B cell (primary cell): ENCODE measurements around the gene L3MBTL3. TPM values are rescaled to one million over a fixed set of nuclear protein-coding genes. Genes with fewer than 3 reads are reported as not detected.

Experiments used
- ATAC-seq: fragments of 200-7000 bp; cut with Tn5 transposase; one replicate; pipeline ENCODE4 v1.10.0; 2021; ENCODE audit warnings: low read depth, mild to moderate bottlenecking, moderate number of reproducible peaks, moderate library complexity
- CTCF ChIA-PET: fragments of 350-600 bp; sonication (Branson Sonifier 250); formaldehyde crosslinking; loops from one replicate; lab custom pipeline; 2021; ENCODE audit warnings: antibody characterized with exemption, inconsistent platforms; lab: Charles Lee
- POLR2A ChIA-PET: fragments of 350-600 bp; sonication (Branson Sonifier 250); formaldehyde crosslinking; loops from one replicate; lab custom pipeline; 2021; ENCODE audit warnings: antibody characterized with exemption; lab: Charles Lee
- DNase-seq: peaks from one replicate; pipeline ENCODE4 v3.0.0; 2013
- H2AFZ ChIP-seq: 2 replicates; pipeline ENCODE4 v1.6.1; 2012; ENCODE audit warnings: mild to moderate bottlenecking, low read depth, low read length; ENCODE audit not compliant: insufficient read depth, poor library complexity, severe bottlenecking
- H3K27ac ChIP-seq, 2 donors: 1 replicate in 1 of 2; 2 replicates in 1 of 2; pipeline ENCODE4 v1.5.1; 2012 to 2013; ENCODE audit warnings: low read length in 2 of 2, mild to moderate bottlenecking in 2 of 2, moderate library complexity in 1 of 2
- H3K27me3 ChIP-seq, 4 experiments: fragments of 200-600 bp in 1 of 4; sonication (generic) in 1 of 4; replicated peaks in 1 of 4; 1 replicate in 2 of 4; 2 replicates in 2 of 4; pipeline versions ENCODE4 v1.6.1 to v1.7.0; 2013 to 2016; ENCODE audit warnings: low read length in 3 of 4, mild to moderate bottlenecking in 2 of 4, mixed read lengths in 1 of 4, moderate library complexity in 1 of 4; ENCODE audit not compliant: insufficient read depth in 4 of 4, control insufficient read depth in 3 of 4; ENCODE audit errors: control extremely low read depth in 1 of 4
- H3K36me3 ChIP-seq, 2 experiments: replicated peaks in 1 of 2; 1 replicate in 1 of 2; 2 replicates in 1 of 2; pipeline versions ENCODE4 v1.6.1 to v1.7.1; 2013; ENCODE audit warnings: low read length in 1 of 2; ENCODE audit not compliant: insufficient read depth in 2 of 2, control insufficient read depth in 1 of 2; ENCODE audit errors: control extremely low read depth in 1 of 2, extremely low read depth in 1 of 2
- H3K4me1 ChIP-seq, 2 donors: fragments of 200-600 bp in 1 of 2; sonication (generic) in 1 of 2; 1 replicate in 1 of 2; 2 replicates in 1 of 2; pipeline versions ENCODE4 v1.5.1 to v1.6.1; 2013 to 2017; ENCODE audit warnings: low read length in 2 of 2; ENCODE audit not compliant: control insufficient read depth in 2 of 2, insufficient read depth in 2 of 2
- H3K4me2 ChIP-seq: replicated peaks from 2 replicates; pipeline ENCODE3; 2012; ENCODE audit warnings: mild to moderate bottlenecking, low read depth, low read length; ENCODE audit not compliant: poor library complexity, severe bottlenecking
- H3K4me3 ChIP-seq, 5 experiments: fragments of 200-600 bp in 1 of 5; sonication (generic) in 1 of 5; 1 replicate in 3 of 5; 2 replicates in 2 of 5; pipeline versions ENCODE4 v1.5.1 to v1.7.0; 2011 to 2016; ENCODE audit warnings: low read length in 4 of 5, mild to moderate bottlenecking in 4 of 5, low read depth in 2 of 5, control low read depth in 1 of 5, moderate library complexity in 1 of 5; ENCODE audit not compliant: insufficient read depth in 1 of 5; ENCODE audit errors: control extremely low read depth in 1 of 5, extremely low read depth in 1 of 5
- H3K79me2 ChIP-seq: fragments of 200-600 bp; sonication (generic); one replicate; pipeline ENCODE4 v1.6.0; 2016; ENCODE audit warnings: low read length; ENCODE audit not compliant: control insufficient read depth, insufficient read depth
- H3K9ac ChIP-seq: fragments of 200-600 bp; sonication (generic); 2 replicates; pipeline ENCODE4 v1.6.1; 2017; ENCODE audit warnings: mild to moderate bottlenecking, low read length, moderate library complexity
- H3K9me3 ChIP-seq, 3 donors: one replicate each; pipeline versions ENCODE4 v1.6.1 to v1.7.1; 2013; ENCODE audit warnings: low read length in 2 of 3; ENCODE audit not compliant: control insufficient read depth in 2 of 3, insufficient read depth in 1 of 3; ENCODE audit errors: control extremely low read depth in 1 of 3
- H4K20me1 ChIP-seq: 2 replicates; pipeline ENCODE4 v1.6.0; 2012; ENCODE audit warnings: mild to moderate bottlenecking, low read length; ENCODE audit not compliant: insufficient read depth, control insufficient read depth, poor library complexity, severe bottlenecking
- H3K27ac Mint-ChIP-seq: one replicate; pipeline ENCODE4 v1.8.0; 2021; ENCODE audit warnings: mixed read lengths
- H3K27me3 Mint-ChIP-seq: one replicate; pipeline ENCODE4 v1.8.0; 2021; ENCODE audit warnings: mixed read lengths
- H3K4me1 Mint-ChIP-seq: one replicate; pipeline ENCODE4 v1.8.0; 2021; ENCODE audit warnings: mixed read lengths
- H3K4me3 Mint-ChIP-seq: one replicate; pipeline ENCODE4 v1.8.0; 2021; ENCODE audit warnings: mixed read lengths
- H3K9me3 Mint-ChIP-seq: one replicate; pipeline ENCODE4 v1.8.0; 2022; ENCODE audit warnings: mixed read lengths; ENCODE audit not compliant: insufficient read depth
- CTCF ChIP-seq: fragments of 200-600 bp; IDR thresholded peaks from one replicate; pipeline ENCODE4 v1.8.0; 2022; ENCODE audit warnings: antibody characterized with exemption, mild to moderate bottlenecking
- EZH2 ChIP-seq: IDR thresholded peaks from 2 replicates; pipeline ENCODE4 v1.6.1; 2012; ENCODE audit warnings: borderline replicate concordance, low read depth, mild to moderate bottlenecking, moderate library complexity, low read length; ENCODE audit not compliant: insufficient read depth, poor library complexity, severe bottlenecking
- WGBS: methylation state at CpG from one replicate; pipeline ENCODE4 v1.1.5; 2013; ENCODE audit warnings: missing lambda C conversion rate; ENCODE audit not compliant: insufficient coverage; 5-methylcytosine and 5-hydroxymethylcytosine counted together
- intact Hi-C: fragments of 100-400 bp; cut with micrococcal nuclease; formaldehyde crosslinking; loops from one replicate; pipeline ENCODE4 v1.10.0; 2022
- polyA plus RNA-seq: library from polyadenylated mRNA; depleted of rRNA; stranded (reverse); fragments of >200 nt; gene quantifications from 2 replicates; pipeline ENCODE4 v1.2.3, GENCODE V29; 2012
- total RNA-seq, 2 donors: library from RNA; stranded (reverse); fragments of 120-200 nt in 1 of 2; gene quantifications; 1 replicate in 1 of 2; 2 replicates in 1 of 2; pipeline versions ENCODE4 v1.2.3 to v1.2.4, GENCODE V29; 2013 to 2022

L3MBTL3 gene
- total and polyA plus RNA-seq, 2 donors (not counting 1 experiment from before 2014, with no cell fraction given): 28.0 to 46.4 TPM

GRCh38 chr6:130050230-130050629 lies 31.8 kb downstream of the L3MBTL3 start:
- ChIA-PET POLR2A (no interaction called here), CTCF (no interaction called here)
- no peak overlapping the region for H3K27ac Mint-ChIP-seq
- H3K4me1 ChIP-seq: no peaks in the 10 kb centered on the region
- H4K20me1 ChIP-seq: peaks cover 9% of the 10 kb centered on the region
- H3K79me2 ChIP-seq: no peaks in the 10 kb centered on the region
- intact Hi-C loops: no loop called here
- 91% methylated on average over 2 of the region's 2 CpGs for WGBS
- H3K4me2 ChIP-seq: no peak overlapping the region
- peaks cover 17 to 72% of the 10 kb centered on the region in 2 experiments for H3K36me3 ChIP-seq
- no peaks in the 10 kb centered on the region for H3K9me3 Mint-ChIP-seq
- H3K9me3 ChIP-seq: no peaks in the 10 kb centered on the region
- no peak overlapping the region for H3K9ac ChIP-seq
- H3K27ac ChIP-seq: no peak overlapping the region
- no peak for TF ChIP-seq EZH2
- no peak for TF ChIP-seq CTCF
- ATAC-seq (no peak), DNase-seq (no peak)
- H3K27me3 Mint-ChIP-seq: no peaks in the 10 kb centered on the region
- no peak overlapping the region for H3K4me3 ChIP-seq
- H3K4me3 Mint-ChIP-seq: no peak overlapping the region
- H3K27me3 ChIP-seq: no peaks in the 10 kb centered on the region
- H2AFZ ChIP-seq: no peak overlapping the region
- H3K4me1 Mint-ChIP-seq: peaks cover 2% of the 10 kb centered on the region

- no peak overlapping the region for H3K27ac Mint-ChIP-seq
- Histone ChIP-seq H3K27ac (no peak overlapping the region), H3K9ac (no peak overlapping the region), H3K36me3 (peaks cover 18 to 79% of the 10 kb centered on the region in 2 experiments), H4K20me1 (no peaks in the 10 kb centered on the region), H2AFZ (no peak overlapping the region), H3K79me2 (no peaks in the 10 kb centered on the region), H3K9me3 (no peaks in the 10 kb centered on the region), H3K4me3 (no peak overlapping the region), H3K4me2 (no peak overlapping the region), H3K4me1 (no peaks in the 10 kb centered on the region), H3K27me3 (no peaks in the 10 kb centered on the region)
- intact Hi-C loops: no loop called here
- ChIA-PET POLR2A (no interaction called here), CTCF (no interaction called here)
- H3K9me3 Mint-ChIP-seq: no peaks in the 10 kb centered on the region
- no peaks in the 10 kb centered on the region for H3K4me1 Mint-ChIP-seq
- TF ChIP-seq EZH2 (no peak), CTCF (no peak)
- H3K27me3 Mint-ChIP-seq: no peaks in the 10 kb centered on the region
- ATAC-seq (no peak), DNase-seq (no peak)
- no peak overlapping the region for H3K4me3 Mint-ChIP-seq
- WGBS: 100% methylated on average over 3 of the region's 7 CpGs
These were observed 36.3 kb downstream of the L3MBTL3 start for GRCh38 chr6:130054725-130055124.
